ENCODE measurements around the gene DNAJB2.

DNA sequence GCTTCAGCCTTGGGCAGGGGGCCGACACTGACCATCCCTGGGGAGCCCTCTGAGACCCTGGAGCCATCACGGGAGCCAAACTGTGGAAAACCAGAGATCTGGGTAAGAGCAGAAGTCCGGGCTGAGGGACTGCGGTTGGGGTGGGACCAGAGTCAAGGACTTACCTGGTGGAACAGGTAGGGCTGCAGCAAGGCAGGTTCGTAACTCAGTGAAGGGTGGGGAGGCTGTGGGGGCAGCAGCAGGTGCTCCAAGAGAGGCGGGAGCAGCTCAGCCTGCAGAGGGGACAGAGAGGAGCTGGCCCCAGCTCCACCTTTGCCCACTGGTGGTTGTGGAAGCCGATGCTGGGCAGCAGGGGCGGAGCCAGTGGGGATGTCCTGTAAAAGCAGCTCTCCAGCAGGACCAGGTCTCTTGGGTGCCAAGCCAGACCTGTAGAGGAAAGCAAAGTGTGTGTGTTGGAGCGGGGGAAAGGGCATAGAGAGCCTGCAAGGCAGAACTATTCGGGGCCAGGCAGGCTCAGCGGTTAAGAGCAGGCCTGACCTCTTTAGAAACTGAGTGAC, 23.3 kb downstream of the DNAJB2 start:
- TF ChIP-seq POLR2A (IDR thresholded peaks at IDR 0.05; ENCODE audit: low read depth, low read length) (no peak), POLR2AphosphoS5 (IDR thresholded peaks at IDR 0.05; ENCODE audit: low read depth, low read length) (no peak), TAF1 (IDR thresholded peaks at IDR 0.05; ENCODE audit: low read depth, low read length) (no peak)
